Memory B cell (primary cell): ENCODE measurements around the gene PHACTR1.
A peak's percentile ranks its signal among the peaks of the same experiment; 100 is the strongest.

Source experiments
- ATAC-seq: fragments of 150-1000 bp; cut with Tn5 transposase; 2 replicates; pipeline ENCODE4 v1.10.0; 2021; ENCODE audit warnings: low read depth, mild to moderate bottlenecking, moderate library complexity
- DNase-seq, 2 donors: peaks; one replicate each; pipeline ENCODE4 v3.0.0; 2022; ENCODE audit warnings: low spot score in 2 of 2
- H3K27ac Mint-ChIP-seq: one replicate; pipeline ENCODE4 v1.8.0; 2022; ENCODE audit warnings: mild to moderate bottlenecking, moderate library complexity, mixed read lengths
- H3K27me3 Mint-ChIP-seq: one replicate; pipeline ENCODE4 v1.8.0; 2022; ENCODE audit warnings: mixed read lengths
- H3K36me3 Mint-ChIP-seq: one replicate; pipeline ENCODE4 v1.8.0; 2022; ENCODE audit warnings: mild to moderate bottlenecking, mixed read lengths
- H3K4me1 Mint-ChIP-seq: one replicate; pipeline ENCODE4 v1.8.0; 2022; ENCODE audit warnings: mixed read lengths
- H3K4me3 Mint-ChIP-seq: one replicate; pipeline ENCODE4 v1.8.0; 2022; ENCODE audit warnings: mild to moderate bottlenecking, moderate library complexity, mixed read lengths
- H3K9me3 Mint-ChIP-seq: one replicate; pipeline ENCODE4 v1.8.0; 2022; ENCODE audit warnings: mixed read lengths

Gene PHACTR1

DNA sequence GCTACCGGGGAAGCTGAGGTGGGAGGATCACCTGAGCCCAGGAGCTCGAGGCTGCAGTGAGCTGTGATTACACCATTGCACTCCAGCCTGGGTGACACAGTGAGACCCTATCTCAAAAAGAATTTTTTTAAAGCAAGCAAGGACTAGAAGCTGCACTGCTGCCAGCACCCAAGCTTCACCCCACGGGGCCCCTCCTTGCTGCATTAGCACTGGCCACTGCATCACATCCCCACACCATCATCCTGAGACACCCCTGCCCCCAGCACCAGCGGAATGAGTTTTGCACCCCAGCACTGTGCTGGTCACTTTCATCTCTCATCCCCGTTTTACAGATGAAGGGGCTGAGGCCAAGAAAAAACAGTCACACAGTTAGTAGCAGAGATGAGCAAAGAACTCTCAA lies 580.8 kb downstream of the PHACTR1 start:
- no peak for DNase-seq
- H3K36me3 Mint-ChIP-seq, result peaks cover 19% of the 10 kb centered on the region
- no peaks in the 10 kb centered on the region for H3K27me3 Mint-ChIP-seq
- no peak for ATAC-seq
- H3K4me3 Mint-ChIP-seq, result no peak overlapping the region
- peaks cover 28% of the 10 kb centered on the region for H3K4me1 Mint-ChIP-seq
- H3K9me3 Mint-ChIP-seq, result no peaks in the 10 kb centered on the region
- peak overlapping the region; percentile 37 for H3K27ac Mint-ChIP-seq

DNA sequence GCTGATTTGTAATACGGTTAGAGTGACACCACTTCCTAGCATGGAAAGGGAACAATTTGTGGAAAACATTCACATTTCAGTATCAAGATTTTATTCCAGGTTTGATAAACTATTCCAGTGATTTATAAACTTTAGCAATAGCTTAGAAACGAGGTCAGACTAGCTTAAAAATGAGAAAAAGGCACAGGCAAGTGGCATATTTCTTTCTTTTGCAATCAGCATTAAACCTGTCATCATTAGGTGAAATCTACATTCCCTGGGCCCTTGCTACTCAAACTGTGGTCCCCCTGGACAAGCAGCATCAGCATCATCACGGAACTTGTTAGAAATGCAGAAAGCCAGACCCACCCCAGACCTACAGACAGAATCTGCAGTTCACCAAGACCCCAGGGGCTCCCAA lies 581.9 kb downstream of the PHACTR1 start:
- no peak for DNase-seq

GRCh38 chr6:13299403-13299821 lies 582.8 kb downstream of the PHACTR1 start:
- H3K36me3 Mint-ChIP-seq, result peaks cover 14% of the 10 kb centered on the region
- DNase-seq (no peak), ATAC-seq (peak; percentile 44)
- no peaks in the 10 kb centered on the region for H3K9me3 Mint-ChIP-seq
- no peaks in the 10 kb centered on the region for H3K27me3 Mint-ChIP-seq
- H3K27ac Mint-ChIP-seq, result peak overlapping the region; percentile 74
- H3K4me1 Mint-ChIP-seq, result peaks cover 44% of the 10 kb centered on the region
- H3K4me3 Mint-ChIP-seq, result no peak overlapping the region

More for the DNA sequence above, 581.9 kb downstream of the PHACTR1 start:
- Mint-ChIP-seq H3K27ac (no peak overlapping the region), H3K9me3 (no peaks in the 10 kb centered on the region), H3K4me1 (peaks cover 37% of the 10 kb centered on the region), H3K27me3 (no peaks in the 10 kb centered on the region), H3K36me3 (peaks cover 19% of the 10 kb centered on the region), H3K4me3 (no peak overlapping the region)
- no peak for ATAC-seq

GRCh38 chr6:13299918-13300317 lies 583.4 kb downstream of the PHACTR1 start:
- Mint-ChIP-seq H3K4me1 (peaks cover 46% of the 10 kb centered on the region), H3K27ac (peak overlapping the region; percentile 74), H3K4me3 (no peak overlapping the region), H3K27me3 (no peaks in the 10 kb centered on the region), H3K36me3 (peaks cover 10% of the 10 kb centered on the region), H3K9me3 (no peaks in the 10 kb centered on the region)
- DNase-seq (no peak), ATAC-seq (no peak)

- H3K9me3 Mint-ChIP-seq, result no peaks in the 10 kb centered on the region
- H3K4me3 Mint-ChIP-seq, result no peak overlapping the region
- ATAC-seq, result no peak
- peaks cover 7% of the 10 kb centered on the region for H3K36me3 Mint-ChIP-seq
- peaks cover 44% of the 10 kb centered on the region for H3K4me1 Mint-ChIP-seq
- no peak for DNase-seq
- no peaks in the 10 kb centered on the region for H3K27me3 Mint-ChIP-seq
- H3K27ac Mint-ChIP-seq, result peak overlapping the region; percentile 74
These were observed 584.4 kb downstream of the PHACTR1 start for GRCh38 chr6:13300643-13301590.

GRCh38 chr6:13302291-13302690 lies 585.7 kb downstream of the PHACTR1 start:
- H3K4me1 Mint-ChIP-seq, result peaks cover 36% of the 10 kb centered on the region
- peaks cover 7% of the 10 kb centered on the region for H3K36me3 Mint-ChIP-seq
- H3K9me3 Mint-ChIP-seq, result no peaks in the 10 kb centered on the region
- no peak for ATAC-seq
- no peak for DNase-seq
- H3K4me3 Mint-ChIP-seq, result no peak overlapping the region
- no peaks in the 10 kb centered on the region for H3K27me3 Mint-ChIP-seq
- H3K27ac Mint-ChIP-seq, result peak overlapping the region; percentile 50

- peak overlapping the region; percentile 50 for H3K27ac Mint-ChIP-seq
- H3K27me3 Mint-ChIP-seq, result no peaks in the 10 kb centered on the region
- H3K9me3 Mint-ChIP-seq, result no peaks in the 10 kb centered on the region
- DNase-seq (peak in 1 of 2 donors; percentile 14), ATAC-seq (peak; percentile 65)
- H3K36me3 Mint-ChIP-seq, result peaks cover 10% of the 10 kb centered on the region
- peak overlapping the region; percentile 53 for H3K4me3 Mint-ChIP-seq
- peaks cover 36% of the 10 kb centered on the region for H3K4me1 Mint-ChIP-seq
These were observed 586.4 kb downstream of the PHACTR1 start for GRCh38 chr6:13302751-13303667.

DNA sequence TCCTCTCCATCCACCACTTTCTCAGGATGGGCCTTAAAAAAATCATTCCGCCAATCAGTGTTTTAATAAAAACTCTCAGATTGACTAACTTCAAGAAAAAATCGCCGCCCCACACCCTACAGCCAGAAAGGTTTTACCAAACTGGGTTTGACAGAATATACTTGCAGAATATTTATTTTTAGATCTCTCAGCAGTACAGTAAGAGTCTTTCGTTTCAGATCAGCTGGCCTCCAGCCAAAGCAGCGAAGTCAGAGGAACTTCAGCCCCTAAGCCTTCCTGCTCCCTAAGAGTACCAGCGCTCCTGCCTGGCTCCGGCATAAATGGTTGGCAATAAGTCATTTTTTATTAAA lies 587.1 kb downstream of the PHACTR1 start:
- no peaks in the 10 kb centered on the region for H3K9me3 Mint-ChIP-seq
- H3K27me3 Mint-ChIP-seq, result no peaks in the 10 kb centered on the region
- H3K4me1 Mint-ChIP-seq, result peaks cover 35% of the 10 kb centered on the region
- DNase-seq (peak in 1 of 2 donors; percentile 29), ATAC-seq (peak; percentile 47)
- H3K27ac Mint-ChIP-seq, result peak overlapping the region; percentile 50
- peaks cover 9% of the 10 kb centered on the region for H3K36me3 Mint-ChIP-seq
- peak overlapping the region; percentile 53 for H3K4me3 Mint-ChIP-seq

GRCh38 chr6:13304101-13304500 lies 587.5 kb downstream of the PHACTR1 start:
- Mint-ChIP-seq H3K4me3 (peak overlapping the region; percentile 57), H3K9me3 (no peaks in the 10 kb centered on the region), H3K36me3 (peaks cover 13% of the 10 kb centered on the region), H3K27ac (peak overlapping the region; percentile 89), H3K27me3 (no peaks in the 10 kb centered on the region), H3K4me1 (peaks cover 30% of the 10 kb centered on the region)
- ATAC-seq (no peak), DNase-seq (no peak)

- H3K4me3 Mint-ChIP-seq, result peak overlapping the region; percentile 57
- peaks cover 14% of the 10 kb centered on the region for H3K36me3 Mint-ChIP-seq
- peak; percentile 69 for ATAC-seq
- peak in 1 of 2 donors; percentile 12 for DNase-seq
- H3K9me3 Mint-ChIP-seq, result no peaks in the 10 kb centered on the region
- H3K27me3 Mint-ChIP-seq, result no peaks in the 10 kb centered on the region
- peak overlapping the region; percentile 89 for H3K27ac Mint-ChIP-seq
- peaks cover 27% of the 10 kb centered on the region for H3K4me1 Mint-ChIP-seq
These were observed 588.2 kb downstream of the PHACTR1 start for GRCh38 chr6:13304580-13305260.

- Mint-ChIP-seq H3K27me3 (no peaks in the 10 kb centered on the region), H3K4me3 (peak overlapping the region; percentile 57), H3K36me3 (peaks cover 17% of the 10 kb centered on the region), H3K9me3 (no peaks in the 10 kb centered on the region), H3K4me1 (peaks cover 24% of the 10 kb centered on the region), H3K27ac (peak overlapping the region; percentile 89)
- no peak for ATAC-seq
- DNase-seq, result no peak
These were observed 588.7 kb downstream of the PHACTR1 start for GRCh38 chr6:13305288-13305687.

- DNase-seq (no peak), ATAC-seq (no peak)
- H3K36me3 Mint-ChIP-seq, result peaks cover 19% of the 10 kb centered on the region
- no peak overlapping the region for H3K27ac Mint-ChIP-seq
- H3K4me1 Mint-ChIP-seq, result peaks cover 24% of the 10 kb centered on the region
- H3K27me3 Mint-ChIP-seq, result no peaks in the 10 kb centered on the region
- H3K9me3 Mint-ChIP-seq, result no peaks in the 10 kb centered on the region
- no peak overlapping the region for H3K4me3 Mint-ChIP-seq
These were observed 589.2 kb downstream of the PHACTR1 start for GRCh38 chr6:13305791-13306190.

DNA sequence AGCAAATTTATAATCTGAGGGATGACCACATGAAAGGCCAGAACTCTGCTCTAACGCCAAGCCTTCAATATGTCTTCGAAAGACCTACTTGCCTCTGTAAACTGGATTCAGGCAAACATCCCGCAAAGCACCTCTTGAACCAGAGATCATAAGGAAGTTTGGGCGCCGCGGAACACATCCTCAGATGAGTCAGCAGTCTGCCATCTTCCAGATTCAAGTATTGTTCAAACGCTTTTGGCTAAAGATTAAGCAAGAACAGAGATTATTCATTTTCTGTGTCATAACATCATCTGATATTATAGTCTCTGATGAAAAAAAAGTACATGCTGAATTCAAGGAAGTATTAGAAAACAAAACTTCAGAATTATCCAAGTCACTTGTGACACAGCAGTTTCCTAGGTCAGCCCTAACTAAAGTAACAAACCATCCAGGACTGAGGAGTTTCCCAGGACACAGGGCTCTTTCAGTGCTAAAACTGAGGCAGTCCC lies 591.0 kb downstream of the PHACTR1 start:
- no peaks in the 10 kb centered on the region for H3K27me3 Mint-ChIP-seq

More for the DNA sequence above, 591.0 kb downstream of the PHACTR1 start:
- Mint-ChIP-seq H3K4me3 (no peak overlapping the region), H3K4me1 (peaks cover 23% of the 10 kb centered on the region), H3K9me3 (no peaks in the 10 kb centered on the region), H3K36me3 (peaks cover 24% of the 10 kb centered on the region), H3K27ac (no peak overlapping the region)
- ATAC-seq (no peak), DNase-seq (no peak)
